K562 (cell line): ENCODE measurements around the gene POLR3G. TPM values are rescaled to one million over a fixed set of nuclear protein-coding genes. Genes with fewer than 3 reads are reported as not detected.
A peak's percentile ranks its signal among the peaks of the same experiment; 100 is the strongest.

Experiments
- ARID1B ChIP-seq: fragments of 450-650 bp; IDR thresholded peaks from 2 replicates; pipeline ENCODE4 v1.6.1; 2016; ENCODE audit warnings: antibody characterized with exemption, mild to moderate bottlenecking, inconsistent platforms
- ATF7 ChIP-seq: fragments of 450-650 bp; IDR thresholded peaks from 2 replicates; pipeline ENCODE4 v1.7.1; 2014; ENCODE audit warnings: mild to moderate bottlenecking, moderate library complexity
- BRCA1 ChIP-seq, 2 experiments: fragments of 450-650 bp in 1 of 2; sonication (generic) in 1 of 2; formaldehyde crosslinking in 1 of 2; IDR thresholded peaks; 2 replicates each; pipeline versions ENCODE4 v1.5.0 to v1.6.1; 2017 to 2020; ENCODE audit warnings: mild to moderate bottlenecking in 1 of 2, missing genetic modification reagents in 1 of 2
- CBX3 ChIP-seq, 2 experiments: IDR thresholded peaks; 1 replicate in 1 of 2; 2 replicates in 1 of 2; pipeline ENCODE4 v1.6.1; 2012; ENCODE audit warnings: inconsistent platforms in 2 of 2, low read length in 2 of 2, borderline replicate concordance in 1 of 2, control low read depth in 1 of 2
- ESRRB ChIP-seq: fragments of 250-450 bp; sonication (Bioruptor Pico); IDR thresholded peaks from 2 replicates; pipeline ENCODE4 v1.5.0; 2020; ENCODE audit warnings: mild to moderate bottlenecking, moderate library complexity, borderline replicate concordance
- FOSL1 ChIP-seq: fragments of 200-800 bp; sonication (Bioruptor generic); conservative IDR thresholded peaks from 2 replicates; pipeline ENCODE4 v1.6.1; 2016; ENCODE audit warnings: missing genetic modification characterization, missing compliant biosample characterization
- FOXJ3 ChIP-seq: sonication (generic); formaldehyde crosslinking; IDR thresholded peaks from 2 replicates; pipeline ENCODE4 v1.4.0; 2020; ENCODE audit warnings: mild to moderate bottlenecking, missing genetic modification reagents
- KAT8 ChIP-seq: fragments of 450-650 bp; IDR thresholded peaks from 2 replicates; pipeline ENCODE4 v1.6.1; 2016; ENCODE audit warnings: low read depth, mild to moderate bottlenecking
- KLF1 ChIP-seq: fragments of 450-650 bp; IDR thresholded peaks from 2 replicates; pipeline ENCODE4 v1.6.1; 2016; ENCODE audit warnings: missing genetic modification characterization, missing compliant biosample characterization
- MAFF ChIP-seq: IDR thresholded peaks from 2 replicates; pipeline ENCODE4 v1.6.1; 2012; ENCODE audit warnings: low read length, improper control_type of control experiment
- MYC ChIP-seq, 2 experiments: fragments of 250-450 bp in 1 of 2; sonication (Bioruptor Pico) in 1 of 2; IDR thresholded peaks; 2 replicates each; pipeline versions ENCODE4 v1.5.1 to v1.6.1; 2012 to 2021; ENCODE audit warnings: low read depth in 2 of 2, borderline replicate concordance in 1 of 2, improper control_type of control experiment in 1 of 2, low read length in 1 of 2, mild to moderate bottlenecking in 1 of 2, moderate library complexity in 1 of 2
- NFATC3 ChIP-seq: fragments of 450-650 bp; IDR thresholded peaks from 2 replicates; pipeline ENCODE4 v1.6.1; 2017; ENCODE audit warnings: mild to moderate bottlenecking
- POLR2AphosphoS5 ChIP-seq: IDR thresholded peaks from 2 replicates; pipeline ENCODE4 v1.6.1; 2011; ENCODE audit warnings: mild to moderate bottlenecking, low read depth, low read length, moderate library complexity; ENCODE audit not compliant: control insufficient read depth, insufficient read depth
- POLR3G ChIP-seq: IDR thresholded peaks from 2 replicates; pipeline ENCODE4 v1.6.1; 2011; ENCODE audit not compliant: insufficient read length, insufficient replicate concordance; ENCODE audit errors: extremely low read depth
- RFX1 ChIP-seq: fragments of 450-650 bp; IDR thresholded peaks from 2 replicates; pipeline ENCODE4 v1.6.1; 2016; ENCODE audit warnings: mild to moderate bottlenecking, moderate library complexity
- SMARCA4 ChIP-seq: fragments of 450-650 bp; IDR thresholded peaks from 2 replicates; pipeline ENCODE4 v1.6.1; 2016
- ZNF121 ChIP-seq: sonication (generic); formaldehyde crosslinking; conservative IDR thresholded peaks from 2 replicates; pipeline ENCODE4 v1.8.0; 2022; ENCODE audit warnings: missing genetic modification reagents
- polyA plus RNA-seq, 8 experiments: library from polyadenylated mRNA; depleted of rRNA in 4 of 8; stranded (reverse) in 5 of 8; unstranded in 3 of 8; fragments of >200 nt; fragmentation: Nextera tagmentation in 2 of 8; fragmentation: Illumina TruSeq in 1 of 8; extraction: Ambion mirVana in 2 of 8; extraction: Trizol in 1 of 8; gene quantifications; 2 replicates each; pipeline versions ENCODE4 v1.2.1 to v1.2.3, GENCODE V29; 2011 to 2014; ENCODE audit warnings: inconsistent platforms in 1 of 8, missing spikeins in 1 of 8
- total RNA-seq, 7 experiments: library from RNA; depleted of rRNA in 6 of 7; stranded (reverse); fragments of >200 nt in 6 of 7; fragmentation: Illumina TruSeq in 2 of 7; extraction: Trizol in 2 of 7; gene quantifications; 2 replicates each; pipeline versions ENCODE4 v1.2.1 to v1.2.3, GENCODE V29; 2011 to 2021; ENCODE audit warnings: low replicate concordance in 1 of 7
- TF ChIP-seq, protein P1 (sequence below): fragments of 450-650 bp; IDR thresholded peaks from 2 replicates; pipeline ENCODE4 v1.6.1; 2017; ENCODE audit warnings: antibody characterized with exemption, mild to moderate bottlenecking
- TF ChIP-seq, protein P2 (sequence below), 3 experiments: fragments of 200-800 bp in 1 of 3; fragments of 250-450 bp in 1 of 3; fragments of 450-650 bp in 1 of 3; sonication (Bioruptor Pico) in 1 of 3; sonication (Bioruptor generic) in 1 of 3; formaldehyde crosslinking in 1 of 3; IDR thresholded peaks; 2 replicates each; pipeline versions ENCODE4 v1.6.1 to v1.8.0; 2016 to 2022; ENCODE audit warnings: mild to moderate bottlenecking in 2 of 3, missing genetic modification characterization in 2 of 3, missing compliant biosample characterization in 1 of 3, moderate library complexity in 1 of 3
- TF ChIP-seq, protein P3 (sequence below): fragments of 450-650 bp; IDR thresholded peaks from 2 replicates; pipeline ENCODE4 v1.6.1; 2016

Gene POLR3G
- total and polyA plus RNA-seq, 9 of the 15 experiments (the other 6 are each of a cell fraction or from before 2014, with no cell fraction given): 39.0 to 111 (median 59.0) TPM

DNA sequence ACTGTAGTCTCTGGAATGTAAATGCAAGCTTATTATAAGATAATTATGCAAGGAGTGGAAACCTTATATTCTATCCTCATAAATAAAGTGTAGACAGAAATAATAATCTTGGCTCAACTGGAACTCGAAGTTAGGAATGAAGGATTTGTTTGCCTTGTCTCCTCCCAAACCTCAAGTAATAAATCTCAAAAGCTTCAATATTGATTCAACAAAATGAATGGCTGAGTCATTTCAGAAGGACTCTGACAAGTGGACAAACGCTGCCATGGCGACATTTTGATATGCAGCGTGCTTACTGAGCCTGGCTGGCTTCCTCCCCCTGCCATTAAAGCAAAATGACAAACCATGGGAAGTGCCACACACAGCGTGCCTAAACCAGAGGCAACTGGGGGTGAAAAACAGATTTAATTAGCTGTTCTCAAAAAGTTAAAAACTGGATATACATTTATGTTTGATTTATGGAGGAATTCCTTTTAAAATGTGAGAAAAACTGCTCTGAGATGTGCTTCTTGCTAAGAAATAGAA is 73.5 kb downstream of the POLR3G start (continued):
- TF ChIP-seq BRCA1 (IDR thresholded peaks at IDR 0.05): no peak
- no peak for TF ChIP-seq BRCA1 (CRISPR knock-in tag; IDR thresholded peaks at IDR 0.05)
- 0 out of 2 replicates have a peak, but pooled peaks have one; percentile 31 for TF ChIP-seq SMARCA4
- TF ChIP-seq FOXJ3 (CRISPR knock-in tag): peak; percentile 71
- TF ChIP-seq, protein P1, sequence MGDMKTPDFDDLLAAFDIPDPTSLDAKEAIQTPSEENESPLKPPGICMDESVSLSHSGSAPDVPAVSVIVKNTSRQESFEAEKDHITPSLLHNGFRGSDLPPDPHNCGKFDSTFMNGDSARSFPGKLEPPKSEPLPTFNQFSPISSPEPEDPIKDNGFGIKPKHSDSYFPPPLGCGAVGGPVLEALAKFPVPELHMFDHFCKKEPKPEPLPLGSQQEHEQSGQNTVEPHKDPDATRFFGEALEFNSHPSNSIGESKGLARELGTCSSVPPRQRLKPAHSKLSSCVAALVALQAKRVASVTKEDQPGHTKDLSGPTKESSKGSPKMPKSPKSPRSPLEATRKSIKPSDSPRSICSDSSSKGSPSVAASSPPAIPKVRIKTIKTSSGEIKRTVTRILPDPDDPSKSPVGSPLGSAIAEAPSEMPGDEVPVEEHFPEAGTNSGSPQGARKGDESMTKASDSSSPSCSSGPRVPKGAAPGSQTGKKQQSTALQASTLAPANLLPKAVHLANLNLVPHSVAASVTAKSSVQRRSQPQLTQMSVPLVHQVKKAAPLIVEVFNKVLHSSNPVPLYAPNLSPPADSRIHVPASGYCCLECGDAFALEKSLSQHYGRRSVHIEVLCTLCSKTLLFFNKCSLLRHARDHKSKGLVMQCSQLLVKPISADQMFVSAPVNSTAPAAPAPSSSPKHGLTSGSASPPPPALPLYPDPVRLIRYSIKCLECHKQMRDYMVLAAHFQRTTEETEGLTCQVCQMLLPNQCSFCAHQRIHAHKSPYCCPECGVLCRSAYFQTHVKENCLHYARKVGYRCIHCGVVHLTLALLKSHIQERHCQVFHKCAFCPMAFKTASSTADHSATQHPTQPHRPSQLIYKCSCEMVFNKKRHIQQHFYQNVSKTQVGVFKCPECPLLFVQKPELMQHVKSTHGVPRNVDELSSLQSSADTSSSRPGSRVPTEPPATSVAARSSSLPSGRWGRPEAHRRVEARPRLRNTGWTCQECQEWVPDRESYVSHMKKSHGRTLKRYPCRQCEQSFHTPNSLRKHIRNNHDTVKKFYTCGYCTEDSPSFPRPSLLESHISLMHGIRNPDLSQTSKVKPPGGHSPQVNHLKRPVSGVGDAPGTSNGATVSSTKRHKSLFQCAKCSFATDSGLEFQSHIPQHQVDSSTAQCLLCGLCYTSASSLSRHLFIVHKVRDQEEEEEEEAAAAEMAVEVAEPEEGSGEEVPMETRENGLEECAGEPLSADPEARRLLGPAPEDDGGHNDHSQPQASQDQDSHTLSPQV: peak; percentile 44; the same call in 1 of the 2 replicates
- no peak for TF ChIP-seq ESRRB (CRISPR knock-in tag)
- peak; percentile 88 for TF ChIP-seq RFX1
- TF ChIP-seq POLR3G: no peak
- peak in 1 of 2 experiments; percentile 30; a peak in 1 of 3 replicates for TF ChIP-seq CBX3 (IDR thresholded peaks at IDR 0.05; ENCODE audit: borderline replicate concordance in 1 of 2, low read length in 2 of 2)
- TF ChIP-seq MAFF: peak; percentile 65
- TF ChIP-seq, protein P2, sequence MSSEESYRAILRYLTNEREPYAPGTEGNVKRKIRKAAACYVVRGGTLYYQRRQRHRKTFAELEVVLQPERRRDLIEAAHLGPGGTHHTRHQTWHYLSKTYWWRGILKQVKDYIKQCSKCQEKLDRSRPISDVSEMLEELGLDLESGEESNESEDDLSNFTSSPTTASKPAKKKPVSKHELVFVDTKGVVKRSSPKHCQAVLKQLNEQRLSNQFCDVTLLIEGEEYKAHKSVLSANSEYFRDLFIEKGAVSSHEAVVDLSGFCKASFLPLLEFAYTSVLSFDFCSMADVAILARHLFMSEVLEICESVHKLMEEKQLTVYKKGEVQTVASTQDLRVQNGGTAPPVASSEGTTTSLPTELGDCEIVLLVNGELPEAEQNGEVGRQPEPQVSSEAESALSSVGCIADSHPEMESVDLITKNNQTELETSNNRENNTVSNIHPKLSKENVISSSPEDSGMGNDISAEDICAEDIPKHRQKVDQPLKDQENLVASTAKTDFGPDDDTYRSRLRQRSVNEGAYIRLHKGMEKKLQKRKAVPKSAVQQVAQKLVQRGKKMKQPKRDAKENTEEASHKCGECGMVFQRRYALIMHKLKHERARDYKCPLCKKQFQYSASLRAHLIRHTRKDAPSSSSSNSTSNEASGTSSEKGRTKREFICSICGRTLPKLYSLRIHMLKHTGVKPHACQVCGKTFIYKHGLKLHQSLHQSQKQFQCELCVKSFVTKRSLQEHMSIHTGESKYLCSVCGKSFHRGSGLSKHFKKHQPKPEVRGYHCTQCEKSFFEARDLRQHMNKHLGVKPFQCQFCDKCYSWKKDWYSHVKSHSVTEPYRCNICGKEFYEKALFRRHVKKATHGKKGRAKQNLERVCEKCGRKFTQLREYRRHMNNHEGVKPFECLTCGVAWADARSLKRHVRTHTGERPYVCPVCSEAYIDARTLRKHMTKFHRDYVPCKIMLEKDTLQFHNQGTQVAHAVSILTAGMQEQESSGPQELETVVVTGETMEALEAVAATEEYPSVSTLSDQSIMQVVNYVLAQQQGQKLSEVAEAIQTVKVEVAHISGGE (CRISPR knock-in tag; IDR thresholded peaks at IDR 0.05): no peak
- TF ChIP-seq ZNF121 (CRISPR knock-in tag): no peak
- no peak for TF ChIP-seq NFATC3
- TF ChIP-seq KAT8: no peak
- peak; percentile 35; the same call in 1 of the 2 replicates for TF ChIP-seq MYC (IDR thresholded peaks at IDR 0.05; ENCODE audit: low read depth, low read length)
- TF ChIP-seq MYC (CRISPR knock-in tag; IDR thresholded peaks at IDR 0.05; ENCODE audit: borderline replicate concordance, low read depth): no peak
- TF ChIP-seq ARID1B: peak; percentile 24; the same call in 1 of the 2 replicates
- TF ChIP-seq KLF1 (tag): no peak
- 0 out of 2 replicates have a peak, but pooled peaks have one; percentile 23 for TF ChIP-seq ATF7
- TF ChIP-seq FOSL1 (tag): peak; percentile 70
- TF ChIP-seq, protein P3, sequence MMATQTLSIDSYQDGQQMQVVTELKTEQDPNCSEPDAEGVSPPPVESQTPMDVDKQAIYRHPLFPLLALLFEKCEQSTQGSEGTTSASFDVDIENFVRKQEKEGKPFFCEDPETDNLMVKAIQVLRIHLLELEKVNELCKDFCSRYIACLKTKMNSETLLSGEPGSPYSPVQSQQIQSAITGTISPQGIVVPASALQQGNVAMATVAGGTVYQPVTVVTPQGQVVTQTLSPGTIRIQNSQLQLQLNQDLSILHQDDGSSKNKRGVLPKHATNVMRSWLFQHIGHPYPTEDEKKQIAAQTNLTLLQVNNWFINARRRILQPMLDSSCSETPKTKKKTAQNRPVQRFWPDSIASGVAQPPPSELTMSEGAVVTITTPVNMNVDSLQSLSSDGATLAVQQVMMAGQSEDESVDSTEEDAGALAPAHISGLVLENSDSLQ: peak; percentile 82
- TF ChIP-seq POLR2AphosphoS5: no peak
